Measurements from ENCODE around the gene RAB11A. TPM values are rescaled to one million over a fixed set of nuclear protein-coding genes. Genes with fewer than 3 reads are reported as not detected.

Gene RAB11A
- total RNA-seq, 1 donor from 2014 or later = 214 TPM

- Mint-ChIP-seq H3K4me1 (peaks cover under 1% of the 10 kb centered on the region), H3K36me3 (ENCODE audit: low read depth) (no peaks in the 10 kb centered on the region), H3K4me3 (no peak overlapping the region), H3K27me3 (ENCODE audit: low read depth) (no peaks in the 10 kb centered on the region), H3K27ac (ENCODE audit: unreplicated experiment) (no peak overlapping the region), H3K9me3 (no peaks in the 10 kb centered on the region)
- DNase-seq (ENCODE audit: low read depth, low spot score) = no peak
- TF ChIP-seq CTCF (conservative IDR thresholded peaks at IDR 0.05) = no peak
Measured at GRCh38 chr15:65921780-65922179, 52.5 kb downstream of the RAB11A start.

- DNase-seq (ENCODE audit: low read depth, low spot score) = no peak
- no peak for TF ChIP-seq CTCF (conservative IDR thresholded peaks at IDR 0.05)
- H3K9me3 Mint-ChIP-seq = no peaks in the 10 kb centered on the region
- H3K36me3 Mint-ChIP-seq (ENCODE audit: low read depth) = no peaks in the 10 kb centered on the region
- no peak overlapping the region for H3K4me3 Mint-ChIP-seq
- no peak overlapping the region for H3K27ac Mint-ChIP-seq (ENCODE audit: unreplicated experiment)
- no peaks in the 10 kb centered on the region for H3K27me3 Mint-ChIP-seq (ENCODE audit: low read depth)
- no peaks in the 10 kb centered on the region for H3K4me1 Mint-ChIP-seq
Measured at GRCh38 chr15:65922621-65923020, 53.3 kb downstream of the RAB11A start.

- Mint-ChIP-seq H3K9me3 (no peaks in the 10 kb centered on the region), H3K27me3 (ENCODE audit: low read depth) (no peaks in the 10 kb centered on the region), H3K4me1 (no peaks in the 10 kb centered on the region), H3K36me3 (ENCODE audit: low read depth) (no peaks in the 10 kb centered on the region), H3K27ac (ENCODE audit: unreplicated experiment) (no peak overlapping the region), H3K4me3 (no peak overlapping the region)
- no peak for DNase-seq (ENCODE audit: low read depth, low spot score)
- no peak for TF ChIP-seq CTCF (conservative IDR thresholded peaks at IDR 0.05)
Measured at GRCh38 chr15:65923264-65923663, 54.0 kb downstream of the RAB11A start.

- H3K27ac Mint-ChIP-seq (ENCODE audit: unreplicated experiment) = peak overlapping the region; percentile 52
- no peaks in the 10 kb centered on the region for H3K27me3 Mint-ChIP-seq (ENCODE audit: low read depth)
- H3K4me1 Mint-ChIP-seq = no peaks in the 10 kb centered on the region
- H3K36me3 Mint-ChIP-seq (ENCODE audit: low read depth) = no peaks in the 10 kb centered on the region
- H3K4me3 Mint-ChIP-seq = no peak overlapping the region
- no peaks in the 10 kb centered on the region for H3K9me3 Mint-ChIP-seq
- no peak for DNase-seq (ENCODE audit: low read depth, low spot score)
- TF ChIP-seq CTCF (conservative IDR thresholded peaks at IDR 0.05) = no peak
Measured at GRCh38 chr15:65924004-65924403, 54.7 kb downstream of the RAB11A start.

GRCh38 chr15:65925338-65925737 lies 56.0 kb downstream of the RAB11A start:
- H3K27me3 Mint-ChIP-seq (ENCODE audit: low read depth) = no peaks in the 10 kb centered on the region
- H3K9me3 Mint-ChIP-seq = no peaks in the 10 kb centered on the region
- H3K4me3 Mint-ChIP-seq = no peak overlapping the region
- H3K27ac Mint-ChIP-seq (ENCODE audit: unreplicated experiment) = no peak overlapping the region
- TF ChIP-seq CTCF (conservative IDR thresholded peaks at IDR 0.05) = no peak
- no peaks in the 10 kb centered on the region for H3K4me1 Mint-ChIP-seq
- H3K36me3 Mint-ChIP-seq (ENCODE audit: low read depth) = no peaks in the 10 kb centered on the region
- DNase-seq (ENCODE audit: low read depth, low spot score) = no peak

GRCh38 chr15:65926459-65926858 lies 57.2 kb downstream of the RAB11A start:
- no peaks in the 10 kb centered on the region for H3K36me3 Mint-ChIP-seq (ENCODE audit: low read depth)
- H3K9me3 Mint-ChIP-seq = no peaks in the 10 kb centered on the region
- no peak overlapping the region for H3K27ac Mint-ChIP-seq (ENCODE audit: unreplicated experiment)
- no peak overlapping the region for H3K4me3 Mint-ChIP-seq
- H3K4me1 Mint-ChIP-seq = no peaks in the 10 kb centered on the region
- DNase-seq (ENCODE audit: low read depth, low spot score) = no peak
- H3K27me3 Mint-ChIP-seq (ENCODE audit: low read depth) = no peaks in the 10 kb centered on the region
- no peak for TF ChIP-seq CTCF (conservative IDR thresholded peaks at IDR 0.05)
